RWPE2 (cell line): ENCODE measurements around the gene C2.

Experiments used
- ATAC-seq: fragments of 200-7000 bp; cut with Tn5 transposase; 3 replicates; pipeline ENCODE4 v1.9.1; 2021; ENCODE audit warnings: low read depth
- DNase-seq: peaks from one replicate; pipeline ENCODE4 v3.0.0-alpha.2; 2020; ENCODE audit warnings: low spot score
- H3K27ac ChIP-seq: fragments of 450-650 bp; 2 replicates; pipeline ENCODE4 v1.5.1; 2017; ENCODE audit warnings: mild to moderate bottlenecking; ENCODE audit not compliant: poor library complexity, severe bottlenecking
- H3K27me3 ChIP-seq: fragments of 250-450 bp; sonication (Bioruptor Pico); 2 replicates; pipeline ENCODE4 v1.5.1; 2021; ENCODE audit warnings: mild to moderate bottlenecking, moderate library complexity; ENCODE audit not compliant: insufficient read depth, poor library complexity, severe bottlenecking
- H3K36me3 ChIP-seq: fragments of 250-450 bp; sonication (Bioruptor Pico); 2 replicates; pipeline ENCODE4 v1.5.1; 2020; ENCODE audit warnings: low read depth, mild to moderate bottlenecking, moderate library complexity
- H3K4me1 ChIP-seq: fragments of 250-450 bp; sonication (Bioruptor Pico); 2 replicates; pipeline ENCODE4 v1.5.1; 2021; ENCODE audit warnings: mild to moderate bottlenecking, moderate library complexity; ENCODE audit not compliant: insufficient read depth, poor library complexity, severe bottlenecking
- H3K4me3 ChIP-seq: fragments of 250-450 bp; sonication (Bioruptor Pico); 2 replicates; pipeline ENCODE4 v1.5.1; 2021; ENCODE audit warnings: mild to moderate bottlenecking, moderate library complexity; ENCODE audit not compliant: severe bottlenecking
- H3K9me3 ChIP-seq: fragments of 250-450 bp; sonication (Bioruptor Pico); 2 replicates; pipeline ENCODE4 v1.5.1; 2021; ENCODE audit warnings: mild to moderate bottlenecking, moderate library complexity; ENCODE audit not compliant: severe bottlenecking
- TF ChIP-seq, protein P1 (sequence below): fragments of 450-650 bp; IDR thresholded peaks from one replicate; pipeline ENCODE4 v1.5.1; 2017; ENCODE audit warnings: mild to moderate bottlenecking, moderate library complexity; ENCODE audit not compliant: poor library complexity, severe bottlenecking

Gene C2

DNA sequence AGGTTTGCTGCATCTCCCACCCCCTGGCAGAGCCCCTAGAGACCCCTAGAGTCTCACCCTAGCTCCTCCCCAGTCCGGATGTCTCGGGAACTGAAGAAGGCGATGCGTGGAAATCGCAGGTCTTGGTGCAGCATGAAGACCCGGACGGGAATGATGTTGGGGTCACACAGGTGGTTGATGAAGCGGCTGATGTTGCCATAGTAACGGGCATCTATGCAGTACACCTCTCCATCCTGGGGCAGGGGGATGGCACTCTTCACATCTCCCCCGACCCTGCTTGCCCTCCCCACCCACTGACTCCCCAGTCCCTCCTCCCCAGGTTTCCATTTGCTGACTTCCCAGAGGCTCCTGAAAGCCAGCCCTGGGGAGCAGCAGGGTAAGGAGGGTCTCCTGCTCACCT is 46.9 kb upstream of the C2 start:
- peaks cover 45% of the 10 kb centered on the region for H3K36me3 ChIP-seq
- no peak overlapping the region for H3K27ac ChIP-seq
- H3K4me1 ChIP-seq: no peaks in the 10 kb centered on the region
- ATAC-seq: no peak
- H3K9me3 ChIP-seq: no peaks in the 10 kb centered on the region
- TF ChIP-seq, protein P1, sequence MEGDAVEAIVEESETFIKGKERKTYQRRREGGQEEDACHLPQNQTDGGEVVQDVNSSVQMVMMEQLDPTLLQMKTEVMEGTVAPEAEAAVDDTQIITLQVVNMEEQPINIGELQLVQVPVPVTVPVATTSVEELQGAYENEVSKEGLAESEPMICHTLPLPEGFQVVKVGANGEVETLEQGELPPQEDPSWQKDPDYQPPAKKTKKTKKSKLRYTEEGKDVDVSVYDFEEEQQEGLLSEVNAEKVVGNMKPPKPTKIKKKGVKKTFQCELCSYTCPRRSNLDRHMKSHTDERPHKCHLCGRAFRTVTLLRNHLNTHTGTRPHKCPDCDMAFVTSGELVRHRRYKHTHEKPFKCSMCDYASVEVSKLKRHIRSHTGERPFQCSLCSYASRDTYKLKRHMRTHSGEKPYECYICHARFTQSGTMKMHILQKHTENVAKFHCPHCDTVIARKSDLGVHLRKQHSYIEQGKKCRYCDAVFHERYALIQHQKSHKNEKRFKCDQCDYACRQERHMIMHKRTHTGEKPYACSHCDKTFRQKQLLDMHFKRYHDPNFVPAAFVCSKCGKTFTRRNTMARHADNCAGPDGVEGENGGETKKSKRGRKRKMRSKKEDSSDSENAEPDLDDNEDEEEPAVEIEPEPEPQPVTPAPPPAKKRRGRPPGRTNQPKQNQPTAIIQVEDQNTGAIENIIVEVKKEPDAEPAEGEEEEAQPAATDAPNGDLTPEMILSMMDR: no peak
- no peak overlapping the region for H3K4me3 ChIP-seq
- DNase-seq: no peak
- no peaks in the 10 kb centered on the region for H3K27me3 ChIP-seq

DNA sequence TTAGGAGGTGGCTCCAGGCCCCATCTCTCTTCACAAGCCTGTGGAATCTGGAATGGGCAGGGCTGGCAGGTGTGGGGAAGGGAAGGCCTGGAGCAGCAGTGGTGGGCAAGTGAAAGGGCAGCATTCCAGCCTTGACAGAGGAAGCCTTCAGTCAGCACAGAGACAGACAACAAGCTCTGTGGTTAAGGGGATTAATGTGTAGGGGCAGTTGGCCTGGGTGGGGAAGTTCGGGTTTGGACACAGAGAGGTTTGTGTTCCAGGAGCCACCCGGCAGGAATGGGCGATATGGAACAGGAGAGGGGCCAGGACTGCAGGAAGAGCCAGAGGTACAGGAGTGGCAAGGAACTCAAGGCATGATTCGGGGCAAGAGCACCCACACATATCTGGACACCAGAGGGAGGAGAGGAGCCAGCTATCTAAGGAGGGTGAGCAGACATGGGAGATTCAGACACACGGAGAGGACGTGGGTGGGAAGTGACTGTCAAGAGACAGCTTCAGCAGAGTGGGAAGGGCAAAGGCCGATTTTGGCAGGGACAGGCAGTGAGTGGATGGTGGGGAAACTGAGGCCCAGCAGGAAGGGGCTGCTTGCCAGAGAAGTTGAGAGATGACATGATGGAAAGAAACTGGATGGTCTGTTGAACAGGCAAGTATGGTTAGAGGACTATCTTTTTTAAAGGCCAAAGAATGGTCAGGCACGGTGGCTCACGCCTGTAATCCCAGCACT is 46.2 kb upstream of the C2 start:
- Histone ChIP-seq H3K27ac (no peak overlapping the region), H3K36me3 (peaks cover 52% of the 10 kb centered on the region), H3K4me3 (no peak overlapping the region), H3K4me1 (no peaks in the 10 kb centered on the region), H3K27me3 (no peaks in the 10 kb centered on the region), H3K9me3 (no peaks in the 10 kb centered on the region)
- DNase-seq (no peak), ATAC-seq (no peak)
- TF ChIP-seq, protein P1: no peak

DNA sequence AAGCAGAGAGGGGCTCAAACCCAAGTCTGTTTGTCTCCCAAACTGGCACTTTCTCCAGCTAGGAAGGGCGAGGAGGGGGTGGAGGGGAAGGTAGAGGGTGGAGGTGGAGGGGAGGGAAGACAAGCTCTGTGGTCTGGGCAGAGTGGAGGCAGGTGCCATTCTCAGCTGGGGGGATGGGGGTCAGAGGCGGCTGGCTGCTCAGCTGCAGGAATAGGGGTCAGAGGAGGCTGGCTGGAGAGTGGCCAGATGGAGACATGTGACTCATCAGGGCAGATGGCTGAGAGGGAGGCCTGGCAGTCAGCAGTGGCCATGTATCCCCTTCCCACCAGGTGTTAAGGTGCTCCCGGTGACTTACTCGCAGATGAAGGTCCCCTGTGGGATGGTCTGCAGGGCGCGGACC is 45.2 kb upstream of the C2 start:
- no peak overlapping the region for H3K4me3 ChIP-seq
- H3K9me3 ChIP-seq: no peaks in the 10 kb centered on the region
- H3K36me3 ChIP-seq: peaks cover 60% of the 10 kb centered on the region
- H3K4me1 ChIP-seq: no peaks in the 10 kb centered on the region
- DNase-seq (no peak), ATAC-seq (no peak)
- H3K27ac ChIP-seq: no peak overlapping the region
- H3K27me3 ChIP-seq: no peaks in the 10 kb centered on the region
- TF ChIP-seq, protein P1: no peak

DNA sequence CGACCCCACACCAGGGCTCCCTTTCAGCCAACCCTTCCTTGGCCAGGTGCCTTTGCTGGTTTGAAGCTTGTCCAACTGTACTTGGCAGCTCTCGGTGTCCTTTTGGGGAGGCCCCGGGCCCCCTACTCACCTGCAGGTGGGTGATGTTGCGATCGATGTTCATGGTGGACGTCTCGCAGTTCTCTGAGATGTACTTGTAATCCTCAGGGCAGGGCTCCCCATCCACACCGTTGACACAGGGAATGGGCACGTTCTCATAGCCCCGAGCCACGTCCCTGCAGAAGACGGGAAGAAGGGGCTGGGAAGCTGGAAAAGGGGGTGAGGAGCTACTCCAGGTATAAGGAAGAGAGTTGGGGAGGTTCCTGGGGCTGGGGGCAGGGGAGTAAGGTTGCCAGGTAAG is 43.8 kb upstream of the C2 start:
- H3K36me3 ChIP-seq: peaks cover 74% of the 10 kb centered on the region
- no peak overlapping the region for H3K4me3 ChIP-seq
- TF ChIP-seq, protein P1: no peak

DNA sequence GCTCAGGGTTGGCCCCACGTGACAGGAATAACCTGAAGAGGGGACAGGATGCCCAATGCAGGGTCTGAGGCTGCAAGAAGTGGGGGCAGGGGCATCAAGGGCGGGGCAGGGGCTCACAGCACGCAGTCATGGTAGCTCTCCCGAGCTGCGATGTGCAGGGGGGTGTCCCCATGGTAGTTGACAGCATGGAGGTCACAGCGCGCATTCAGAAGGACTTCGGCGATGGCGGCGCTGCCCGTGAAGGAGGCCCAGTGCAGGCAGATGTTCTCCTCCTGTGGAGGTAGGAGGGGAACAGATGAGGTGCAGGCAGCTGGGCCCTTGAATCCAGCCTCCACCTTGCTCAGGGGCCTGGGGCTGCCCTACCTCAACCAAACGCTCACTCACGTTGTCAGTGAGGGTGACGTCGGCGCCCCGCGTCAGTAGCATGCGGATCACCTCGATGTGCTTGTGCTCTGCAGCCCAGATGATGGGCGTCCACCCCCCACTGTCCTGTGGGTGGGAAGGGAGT is 42.9 kb upstream of the C2 start:
- Histone ChIP-seq H3K27ac (no peak overlapping the region), H3K9me3 (no peaks in the 10 kb centered on the region), H3K4me1 (no peaks in the 10 kb centered on the region), H3K27me3 (no peaks in the 10 kb centered on the region), H3K36me3 (peaks cover 83% of the 10 kb centered on the region), H3K4me3 (no peak overlapping the region)
- ATAC-seq: no peak
- TF ChIP-seq, protein P1: no peak
- DNase-seq: no peak

More for the DNA sequence above, 43.8 kb upstream of the C2 start:
- DNase-seq (no peak), ATAC-seq (no peak)
- H3K4me1 ChIP-seq: no peaks in the 10 kb centered on the region
- no peaks in the 10 kb centered on the region for H3K9me3 ChIP-seq
- no peak overlapping the region for H3K27ac ChIP-seq
- H3K27me3 ChIP-seq: no peaks in the 10 kb centered on the region
